IMR-90 (cell line): Measurements from ENCODE around the gene NOXO1. TPM values are rescaled to one million over a fixed set of nuclear protein-coding genes. Genes with fewer than 3 reads are reported as not detected.
A peak's percentile ranks its signal among the peaks of the same experiment; 100 is the strongest.

Source experiments
- ATAC-seq: fragments of 200-7000 bp; cut with Tn5 transposase; 2 replicates; pipeline ENCODE4 v1.9.1; 2020; ENCODE audit warnings: low read depth, mild to moderate bottlenecking, moderate library complexity
- BruUV-seq: library from RNA; stranded (reverse); fragments of 400-500 nt; replicated peaks from 2 replicates; lab custom pipeline; 2021; lab: Mats Ljungman, UMichigan
- CTCF ChIA-PET: fragments of 300-600 bp; formaldehyde crosslinking; extraction: SDS; loops from one replicate; lab custom pipeline; 2021; ENCODE audit warnings: antibody characterized with exemption; lab: Yijun Ruan, JAX
- POLR2A ChIA-PET: fragments of 300-600 bp; sonication (Branson Sonifier 250); formaldehyde crosslinking; loops from one replicate; lab custom pipeline; 2022; ENCODE audit warnings: antibody characterized with exemption; ENCODE audit not compliant: unreplicated experiment; lab: Charles Lee
- DNase-seq: peaks from one replicate; pipeline ENCODE4 v3.0.0; 2013
- H2AFZ ChIP-seq: replicated peaks from 2 replicates; pipeline ENCODE3; 2013; ENCODE audit warnings: low read length, mild to moderate bottlenecking; ENCODE audit not compliant: poor library complexity
- H2AK5ac ChIP-seq: 2 replicates; pipeline ENCODE4 v1.6.1; 2013; ENCODE audit warnings: low read depth, low read length, inconsistent platforms
- H2AK9ac ChIP-seq: replicated peaks from 2 replicates; pipeline ENCODE3; 2013; ENCODE audit warnings: mild to moderate bottlenecking, low read depth, low read length, moderate library complexity; ENCODE audit not compliant: poor library complexity
- H2BK120ac ChIP-seq: 2 replicates; pipeline ENCODE4 v1.6.1; 2013; ENCODE audit warnings: low read depth, low read length, inconsistent platforms
- H2BK15ac ChIP-seq: 3 replicates; pipeline ENCODE4 v1.6.1; 2013; ENCODE audit warnings: low read depth, low read length, inconsistent platforms
- H2BK20ac ChIP-seq: 2 replicates; pipeline ENCODE4 v1.6.1; 2013; ENCODE audit warnings: low read depth, mild to moderate bottlenecking, inconsistent platforms, low read length, moderate library complexity
- H2BK5ac ChIP-seq: 2 replicates; pipeline ENCODE4 v1.6.1; 2013; ENCODE audit warnings: mild to moderate bottlenecking, low read depth, low read length, inconsistent platforms; ENCODE audit not compliant: poor library complexity, severe bottlenecking
- H3K14ac ChIP-seq: replicated peaks from 2 replicates; pipeline ENCODE4 v1.6.1; 2013; ENCODE audit warnings: low read depth, low read length, inconsistent platforms
- H3K18ac ChIP-seq: 2 replicates; pipeline ENCODE4 v1.6.1; 2013; ENCODE audit warnings: low read depth, low read length, control low read depth
- H3K23ac ChIP-seq: 2 replicates; pipeline ENCODE4 v1.6.1; 2013; ENCODE audit warnings: low read depth, low read length, inconsistent platforms
- H3K27ac ChIP-seq: 2 replicates; pipeline ENCODE4 v1.5.1; 2013; ENCODE audit warnings: mild to moderate bottlenecking, control low read depth, low read length; ENCODE audit not compliant: insufficient read depth
- H3K27me3 ChIP-seq: 2 replicates; pipeline ENCODE4 v1.6.1; 2013; ENCODE audit warnings: low read length; ENCODE audit not compliant: control insufficient read depth, insufficient read depth
- H3K36me3 ChIP-seq: 2 replicates; pipeline ENCODE4 v1.6.1; 2013; ENCODE audit warnings: low read length, mixed read lengths; ENCODE audit not compliant: control insufficient read depth, insufficient read depth
- H3K4ac ChIP-seq: 2 replicates; pipeline ENCODE4 v1.6.1; 2013; ENCODE audit warnings: low read depth, low read length, inconsistent platforms
- H3K4me1 ChIP-seq: 2 replicates; pipeline ENCODE4 v1.6.1; 2013; ENCODE audit warnings: low read length, mixed read lengths; ENCODE audit not compliant: control insufficient read depth, insufficient read depth
- H3K4me2 ChIP-seq: 2 replicates; pipeline ENCODE4 v1.6.1; 2013; ENCODE audit warnings: low read depth, mild to moderate bottlenecking, control low read depth, low read length, moderate library complexity
- H3K4me3 ChIP-seq: 2 replicates; pipeline ENCODE4 v1.5.1; 2013; ENCODE audit warnings: low read depth, mild to moderate bottlenecking, control low read depth, low read length, moderate library complexity; ENCODE audit not compliant: insufficient read depth
- H3K56ac ChIP-seq: 2 replicates; pipeline ENCODE4 v1.6.1; 2013; ENCODE audit warnings: low read length, inconsistent platforms; ENCODE audit not compliant: insufficient read depth; ENCODE audit errors: extremely low read depth
- H3K79me1 ChIP-seq, 2 experiments: 2 replicates each; pipeline ENCODE4 v1.6.1; 2013; ENCODE audit warnings: low read length in 2 of 2, inconsistent platforms in 1 of 2, low read depth in 1 of 2
- H3K9ac ChIP-seq: 2 replicates; pipeline ENCODE4 v1.6.1; 2013; ENCODE audit warnings: low read depth, low read length, control low read depth
- H3K9me1 ChIP-seq: 2 replicates; pipeline ENCODE4 v1.6.1; 2013; ENCODE audit warnings: low read length, inconsistent platforms; ENCODE audit not compliant: insufficient read depth
- H3K9me3 ChIP-seq: 2 replicates; pipeline ENCODE4 v1.6.1; 2013; ENCODE audit warnings: low read length; ENCODE audit not compliant: control insufficient read depth, insufficient read depth
- H4K20me1 ChIP-seq: 2 replicates; pipeline ENCODE4 v1.6.1; 2013; ENCODE audit warnings: low read length, inconsistent platforms; ENCODE audit not compliant: insufficient read depth
- H4K5ac ChIP-seq: 2 replicates; pipeline ENCODE4 v1.6.1; 2013; ENCODE audit warnings: mild to moderate bottlenecking, low read depth, low read length, control low read depth
- H4K8ac ChIP-seq, 2 experiments: 2 replicates each; pipeline ENCODE4 v1.6.1; 2013; ENCODE audit warnings: low read depth in 2 of 2, low read length in 2 of 2, control low read depth in 1 of 2, inconsistent platforms in 1 of 2
- H4K91ac ChIP-seq: 2 replicates; pipeline ENCODE4 v1.6.1; 2013; ENCODE audit warnings: low read depth, low read length, inconsistent platforms; ENCODE audit not compliant: insufficient read depth
- CEBPB ChIP-seq: IDR thresholded peaks from 2 replicates; pipeline ENCODE4 v1.6.1; 2012; ENCODE audit warnings: low read depth, low read length, improper control_type of control experiment
- FOS ChIP-seq: fragments of 150-350 bp; IDR thresholded peaks from 2 replicates; pipeline ENCODE4 v1.6.1; 2016; ENCODE audit warnings: low read depth, low read length
- MXI1 ChIP-seq: IDR thresholded peaks from 2 replicates; pipeline ENCODE4 v1.6.1; 2012; ENCODE audit warnings: low read depth, mild to moderate bottlenecking, low read length, moderate library complexity, borderline replicate concordance
- RAD21 ChIP-seq: IDR thresholded peaks from 2 replicates; pipeline ENCODE4 v1.6.1; 2012; ENCODE audit warnings: low read length, improper control_type of control experiment
- RCOR1 ChIP-seq: IDR thresholded peaks from 2 replicates; pipeline ENCODE4 v1.6.1; 2012; ENCODE audit warnings: mild to moderate bottlenecking, low read length, improper control_type of control experiment; ENCODE audit not compliant: insufficient replicate concordance
- SMC3 ChIP-seq: fragments of 150-350 bp; IDR thresholded peaks from 2 replicates; pipeline ENCODE4 v1.6.1; 2016; ENCODE audit warnings: low read depth, mild to moderate bottlenecking, antibody characterized with exemption, low read length, moderate library complexity
- WGBS, 2 experiments: methylation state at CpG; one replicate each; pipeline versions ENCODE4 v1.1.5 to v1.1.7; 2013; ENCODE audit warnings: missing lambda C conversion rate in 2 of 2; ENCODE audit not compliant: insufficient read length in 1 of 2; ENCODE audit errors: extremely low coverage in 2 of 2; 5-methylcytosine and 5-hydroxymethylcytosine counted together
- dilution Hi-C: fragments of 300-500 bp; cut with HindIII; formaldehyde crosslinking; loops from one replicate; pipeline ENCODE4 v1.14.3; 2018; ENCODE audit warnings: low sequenced_read_pairs; ENCODE audit not compliant: unreplicated experiment
- in situ Hi-C: fragments of 300-500 bp; cut with MboI; formaldehyde crosslinking; loops from 3 replicates; pipeline ENCODE4 v1.14.3; 2019; ENCODE audit warnings: low sequenced_read_pairs, inconsistent platforms, mixed read lengths
- intact Hi-C: fragments of 100-400 bp; cut with micrococcal nuclease; formaldehyde crosslinking; loops from 2 replicates; pipeline ENCODE4 v1.10.0; 2022
- polyA plus RNA-seq, 3 experiments: library from polyadenylated mRNA; depleted of rRNA; stranded (reverse); fragments of >200 nt; gene quantifications; 2 replicates each; pipeline ENCODE4 v1.2.3, GENCODE V29; 2012; ENCODE audit warnings: low replicate concordance in 1 of 3
- total RNA-seq: library from RNA; depleted of rRNA; stranded (reverse); fragments of >200 nt; gene quantifications from 2 replicates; pipeline ENCODE4 v1.2.3, GENCODE V29; 2012
- TF ChIP-seq, protein P1 (sequence below): fragments of 150-350 bp; IDR thresholded peaks from 2 replicates; pipeline ENCODE4 v1.6.1; 2016; ENCODE audit warnings: low read depth, mild to moderate bottlenecking, low read length, moderate library complexity, borderline replicate concordance

The NOXO1 gene
- total and polyA plus RNA-seq, 2 of the 4 experiments (the other 2 are of a cell fraction), result 0.56 TPM; not detected in 1

GRCh38 chr16:2027024-2028010 lies 46.0 kb upstream of the NOXO1 start:
- Histone ChIP-seq H3K4me2 (peak overlapping the region; percentile 96), H3K36me3 (peaks cover 18% of the 10 kb centered on the region), H4K20me1 (peaks cover 15% of the 10 kb centered on the region), H3K14ac (peak overlapping the region; percentile 97), H4K91ac (peak overlapping the region; percentile 63), H3K4ac (peak overlapping the region; percentile 93), H3K9ac (peak overlapping the region; percentile 80), H3K4me3 (peak overlapping the region; percentile 70), H2AFZ (peak overlapping the region; percentile 78), H3K4me1 (peaks cover 22% of the 10 kb centered on the region), H2BK5ac (peak overlapping the region; percentile 62), H3K79me1 (peaks cover 6 to 48% of the 10 kb centered on the region in 2 experiments), H4K8ac (peak overlapping the region in 1 of 2 experiments; percentile 66; a peak in 1 of 4 replicates), H2AK5ac (peak overlapping the region; percentile 99), H3K9me1 (peaks cover 9% of the 10 kb centered on the region), H3K27me3 (no peaks in the 10 kb centered on the region), H2BK20ac (no peak overlapping the region), H4K5ac (peak overlapping the region; percentile 2; the same call in 1 of the 2 replicates), H3K18ac (peak overlapping the region; percentile 5; the same call in 1 of the 2 replicates), H3K27ac (peak overlapping the region; percentile 38), H3K9me3 (no peaks in the 10 kb centered on the region), H2BK15ac (peak overlapping the region; percentile 69; the same call in 1 of the 3 replicates), H3K23ac (peak overlapping the region; percentile 94), H2AK9ac (peak overlapping the region; percentile 77), H2BK120ac (peak overlapping the region; percentile 37; the same call in 1 of the 2 replicates), H3K56ac (no peak overlapping the region; the same call in 1 of the 2 replicates)
- DNase-seq (peak; percentile 59), ATAC-seq (peak; percentile 7)
- dilution Hi-C loops (no loop called here), in situ Hi-C loops (no loop called here), intact Hi-C loops (no loop called here)
- TF ChIP-seq FOS (no peak; the same call in 1 of the 2 replicates), MXI1 (peak; percentile 64), RAD21 (peak; percentile 12; the same call in 1 of the 2 replicates), CEBPB (no peak), SMC3 (no peak), RCOR1 (peak; percentile 53)
- TF ChIP-seq, protein P1, sequence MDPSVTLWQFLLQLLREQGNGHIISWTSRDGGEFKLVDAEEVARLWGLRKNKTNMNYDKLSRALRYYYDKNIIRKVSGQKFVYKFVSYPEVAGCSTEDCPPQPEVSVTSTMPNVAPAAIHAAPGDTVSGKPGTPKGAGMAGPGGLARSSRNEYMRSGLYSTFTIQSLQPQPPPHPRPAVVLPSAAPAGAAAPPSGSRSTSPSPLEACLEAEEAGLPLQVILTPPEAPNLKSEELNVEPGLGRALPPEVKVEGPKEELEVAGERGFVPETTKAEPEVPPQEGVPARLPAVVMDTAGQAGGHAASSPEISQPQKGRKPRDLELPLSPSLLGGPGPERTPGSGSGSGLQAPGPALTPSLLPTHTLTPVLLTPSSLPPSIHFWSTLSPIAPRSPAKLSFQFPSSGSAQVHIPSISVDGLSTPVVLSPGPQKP, result no peak
- BruUV-seq, result no TSS peak
- ChIA-PET CTCF (interaction anchor here (1.3 kb wide), 1 partner anchor 23 kb away, joined by 5 read pairs; no protein-coding TSS in a partner anchor), POLR2A (interaction anchor here (0.6 kb wide), 1 partner anchor 130 kb away, joined by 6 read pairs; no protein-coding TSS in a partner anchor)
- WGBS, 2 experiments, result 5% methylated on average over 44 of the region's 76 CpGs; no CpG with 5 or more reads in 1 of the 2 experiments
